Measurements from ENCODE around the gene TMPRSS4.
A peak's percentile ranks its signal among the peaks of the same experiment; 100 is the strongest.

The TMPRSS4 gene

GRCh38 chr11:118076754-118077281 lies at the start of gene TMPRSS4:
Gene TMPRSS4, plus strand, starts transcription at chr11:118077078. Its CDS starts 225 bp downstream, at chr11:118077303.
- no peak for DNase-seq (ENCODE audit: low read depth, low spot score)

- DNase-seq (ENCODE audit: low read depth, low spot score) = no peak
These were observed 49.2 kb upstream of the TMPRSS4 start for GRCh38 chr11:118027694-118028093.

GRCh38 chr11:118028626-118029025 lies 48.3 kb upstream of the TMPRSS4 start:
- DNase-seq (ENCODE audit: low read depth, low spot score) = no peak

- DNase-seq (ENCODE audit: low read depth, low spot score) = no peak
These were observed 43.4 kb upstream of the TMPRSS4 start for GRCh38 chr11:118033443-118033842.

GRCh38 chr11:118042141-118042540 lies 34.7 kb upstream of the TMPRSS4 start:
- no peak for DNase-seq (ENCODE audit: low read depth, low spot score)

GRCh38 chr11:118042796-118043195 lies 34.1 kb upstream of the TMPRSS4 start:
- no peak for DNase-seq (ENCODE audit: low read depth, low spot score)

- DNase-seq (ENCODE audit: low read depth, low spot score) = no peak
These were observed 31.7 kb upstream of the TMPRSS4 start for GRCh38 chr11:118045191-118045590.

GRCh38 chr11:118046051-118046963 lies 30.6 kb upstream of the TMPRSS4 start:
- DNase-seq (ENCODE audit: low read depth, low spot score) = no peak

- no peak for DNase-seq (ENCODE audit: low read depth, low spot score)
These were observed 29.7 kb upstream of the TMPRSS4 start for GRCh38 chr11:118046964-118047700.

- no peak for DNase-seq (ENCODE audit: low read depth, low spot score)
These were observed 29.1 kb upstream of the TMPRSS4 start for GRCh38 chr11:118047749-118048148.

GRCh38 chr11:118048472-118049370 lies 28.2 kb upstream of the TMPRSS4 start:
- DNase-seq (ENCODE audit: low read depth, low spot score) = no peak

- no peak for DNase-seq (ENCODE audit: low read depth, low spot score)
These were observed 27.1 kb upstream of the TMPRSS4 start for GRCh38 chr11:118049771-118050170.

- no peak for DNase-seq (ENCODE audit: low read depth, low spot score)
These were observed 26.5 kb upstream of the TMPRSS4 start for GRCh38 chr11:118050208-118050891.

- no peak for DNase-seq (ENCODE audit: low read depth, low spot score)
These were observed 25.7 kb upstream of the TMPRSS4 start for GRCh38 chr11:118051136-118051610.

- no peak for DNase-seq (ENCODE audit: low read depth, low spot score)
These were observed 25.0 kb upstream of the TMPRSS4 start for GRCh38 chr11:118051611-118052461.

- DNase-seq (ENCODE audit: low read depth, low spot score) = no peak
These were observed 24.2 kb upstream of the TMPRSS4 start for GRCh38 chr11:118052581-118053206.

- DNase-seq (ENCODE audit: low read depth, low spot score) = peak; percentile 13
These were observed 21.9 kb upstream of the TMPRSS4 start for GRCh38 chr11:118054712-118055640.

GRCh38 chr11:118055966-118056365 lies 20.9 kb upstream of the TMPRSS4 start:
- no peak for DNase-seq (ENCODE audit: low read depth, low spot score)

Data from astrocyte of the hippocampus (primary cell).